Endothelial cell (in vitro differentiated cells): ENCODE measurements around the gene ASGR1. TPM values are rescaled to one million over a fixed set of nuclear protein-coding genes. Genes with fewer than 3 reads are reported as not detected.
A peak's percentile ranks its signal among the peaks of the same experiment; 100 is the strongest.

Experiments
- DNase-seq: peaks from one replicate; pipeline ENCODE4 v3.0.0; 2021; ENCODE audit warnings: low spot score
- H3K27ac Mint-ChIP-seq: one replicate; pipeline ENCODE4 v1.8.0; 2021; ENCODE audit warnings: mixed read lengths, inconsistent platforms; ENCODE audit not compliant: unreplicated experiment
- H3K27me3 Mint-ChIP-seq: one replicate; pipeline ENCODE4 v1.8.0; 2021; ENCODE audit warnings: mild to moderate bottlenecking, moderate library complexity, mixed read lengths, inconsistent platforms; ENCODE audit not compliant: unreplicated experiment
- H3K36me3 Mint-ChIP-seq: one replicate; pipeline ENCODE4 v1.8.0; 2021; ENCODE audit warnings: mild to moderate bottlenecking, low read depth, mixed read lengths, inconsistent platforms; ENCODE audit not compliant: unreplicated experiment
- H3K4me1 Mint-ChIP-seq: one replicate; pipeline ENCODE4 v1.8.0; 2021; ENCODE audit warnings: mild to moderate bottlenecking, mixed read lengths, inconsistent platforms; ENCODE audit not compliant: unreplicated experiment
- H3K4me3 Mint-ChIP-seq: one replicate; pipeline ENCODE4 v1.8.0; 2021; ENCODE audit warnings: mild to moderate bottlenecking, mixed read lengths, inconsistent platforms; ENCODE audit not compliant: unreplicated experiment
- H3K9me3 Mint-ChIP-seq: one replicate; pipeline ENCODE4 v1.8.0; 2021; ENCODE audit warnings: mixed read lengths, inconsistent platforms; ENCODE audit not compliant: unreplicated experiment
- long read RNA-seq: library from polyadenylated mRNA; unstranded; transcript quantifications from one replicate; pipeline ENCODE4 v2.0.0, GENCODE V29; 2020; ENCODE audit not compliant: unreplicated experiment
- total RNA-seq: library from RNA; stranded (reverse); fragmentation: NEBNext Ultra II Directional; extraction: Animal tissue kit (Norgen Biotek cat#: 25700); gene quantifications from one replicate; pipeline ENCODE4 v1.2.1, GENCODE V29; 2021; ENCODE audit not compliant: unreplicated experiment
- TF ChIP-seq, protein P1 (sequence below): fragments of 200-600 bp; sonication (generic); IDR thresholded peaks from one replicate; pipeline ENCODE4 v1.5.0; 2021; ENCODE audit warnings: antibody characterized with exemption; ENCODE audit not compliant: unreplicated experiment

ASGR1 gene, protein sequence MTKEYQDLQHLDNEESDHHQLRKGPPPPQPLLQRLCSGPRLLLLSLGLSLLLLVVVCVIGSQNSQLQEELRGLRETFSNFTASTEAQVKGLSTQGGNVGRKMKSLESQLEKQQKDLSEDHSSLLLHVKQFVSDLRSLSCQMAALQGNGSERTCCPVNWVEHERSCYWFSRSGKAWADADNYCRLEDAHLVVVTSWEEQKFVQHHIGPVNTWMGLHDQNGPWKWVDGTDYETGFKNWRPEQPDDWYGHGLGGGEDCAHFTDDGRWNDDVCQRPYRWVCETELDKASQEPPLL
- total RNA-seq: 23.9 TPM
- long read RNA-seq, partial matches to known transcripts: 16 of 23 reads
- long read RNA-seq, other reads (novel, unspliced or antisense): 6 of 23 reads

DNA sequence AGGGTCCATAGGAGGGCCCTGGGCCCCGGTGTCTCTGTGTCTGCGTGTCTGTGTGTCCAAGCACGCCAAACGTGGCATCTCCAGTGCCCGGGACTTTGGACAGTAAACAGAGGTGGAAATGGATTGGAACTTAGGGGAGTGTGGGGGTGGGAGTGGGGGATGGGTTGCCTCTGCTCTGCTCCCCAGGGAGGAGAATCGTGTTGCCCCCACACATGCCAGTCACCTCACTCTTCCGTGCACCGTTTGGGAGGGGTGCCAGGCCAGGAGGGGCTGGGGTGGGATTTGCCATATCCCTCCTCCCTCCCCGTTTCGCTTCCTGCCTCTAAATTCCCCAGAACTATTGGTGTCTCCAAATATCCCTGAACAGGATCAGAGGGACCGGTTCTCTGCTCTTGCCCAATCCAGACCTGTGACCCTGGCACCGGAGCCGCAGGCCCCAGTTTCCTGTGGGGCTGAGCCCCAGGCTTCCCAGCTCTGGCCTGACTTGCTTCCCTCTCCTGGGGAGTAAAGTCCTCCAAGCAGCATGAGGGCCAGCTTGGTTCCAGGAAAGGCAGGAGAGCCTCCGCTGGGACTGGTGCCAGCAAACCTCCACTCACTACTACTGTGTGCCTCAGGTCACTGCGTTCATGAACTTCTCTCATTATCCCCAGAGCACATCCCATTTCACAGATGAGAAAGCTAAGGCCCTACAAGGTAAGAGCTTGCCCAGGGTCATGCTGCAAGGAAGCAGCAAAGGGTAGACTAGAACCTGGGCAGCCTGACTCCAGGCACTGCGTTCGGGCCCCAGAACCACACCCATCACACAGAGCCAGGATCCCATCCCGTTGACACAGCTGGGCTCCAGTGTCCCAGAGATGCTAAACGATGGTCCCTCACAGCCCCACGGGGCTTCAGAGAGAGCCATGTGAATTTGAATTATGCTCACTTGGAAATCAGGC lies at the start of gene ASGR1:
ASGR1 (minus strand) TSS at position 54 of the 938 bp plus-strand sequence. CDS start 807 bp downstream, outside the sequence.
- Mint-ChIP-seq H3K27ac (peak within 1 kb of the TSS; percentile 95), H3K4me1 (peaks cover 9% of the 10 kb centered on the region), H3K36me3 (peaks cover 3% of the 10 kb centered on the region), H3K9me3 (no peaks in the 10 kb centered on the region), H3K27me3 (peaks cover 4% of the 10 kb centered on the region), H3K4me3 (no peak within 1 kb of the TSS)
- DNase-seq: no peak
- TF ChIP-seq, protein P1, sequence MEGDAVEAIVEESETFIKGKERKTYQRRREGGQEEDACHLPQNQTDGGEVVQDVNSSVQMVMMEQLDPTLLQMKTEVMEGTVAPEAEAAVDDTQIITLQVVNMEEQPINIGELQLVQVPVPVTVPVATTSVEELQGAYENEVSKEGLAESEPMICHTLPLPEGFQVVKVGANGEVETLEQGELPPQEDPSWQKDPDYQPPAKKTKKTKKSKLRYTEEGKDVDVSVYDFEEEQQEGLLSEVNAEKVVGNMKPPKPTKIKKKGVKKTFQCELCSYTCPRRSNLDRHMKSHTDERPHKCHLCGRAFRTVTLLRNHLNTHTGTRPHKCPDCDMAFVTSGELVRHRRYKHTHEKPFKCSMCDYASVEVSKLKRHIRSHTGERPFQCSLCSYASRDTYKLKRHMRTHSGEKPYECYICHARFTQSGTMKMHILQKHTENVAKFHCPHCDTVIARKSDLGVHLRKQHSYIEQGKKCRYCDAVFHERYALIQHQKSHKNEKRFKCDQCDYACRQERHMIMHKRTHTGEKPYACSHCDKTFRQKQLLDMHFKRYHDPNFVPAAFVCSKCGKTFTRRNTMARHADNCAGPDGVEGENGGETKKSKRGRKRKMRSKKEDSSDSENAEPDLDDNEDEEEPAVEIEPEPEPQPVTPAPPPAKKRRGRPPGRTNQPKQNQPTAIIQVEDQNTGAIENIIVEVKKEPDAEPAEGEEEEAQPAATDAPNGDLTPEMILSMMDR: no peak

DNA sequence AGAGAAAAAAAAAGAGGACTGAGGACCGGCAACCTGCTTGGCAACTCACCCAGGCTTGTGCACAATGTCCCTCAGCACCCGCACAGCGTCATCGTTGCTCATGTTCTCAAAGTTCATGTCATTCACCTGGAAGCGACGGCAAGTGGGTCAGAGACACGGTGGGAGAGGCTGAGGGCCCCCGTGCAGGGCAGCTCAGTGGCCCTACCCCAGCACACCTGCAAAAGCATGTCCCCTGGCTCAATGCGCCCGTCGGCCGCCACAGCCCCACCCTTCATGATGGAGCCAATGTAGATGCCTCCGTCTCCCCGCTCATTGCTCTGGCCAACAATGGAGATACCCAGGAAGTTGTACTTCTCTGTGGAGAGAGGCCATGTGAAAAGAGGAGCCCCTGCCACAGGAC lies 49.8 kb upstream of the ASGR1 start:
- Mint-ChIP-seq H3K36me3 (peaks cover 36% of the 10 kb centered on the region), H3K27me3 (peaks cover 20% of the 10 kb centered on the region), H3K9me3 (no peaks in the 10 kb centered on the region), H3K27ac (no peak overlapping the region), H3K4me3 (peak overlapping the region; percentile 25), H3K4me1 (peaks cover 17% of the 10 kb centered on the region)
- no peak for DNase-seq
- TF ChIP-seq, protein P1: no peak

DNA sequence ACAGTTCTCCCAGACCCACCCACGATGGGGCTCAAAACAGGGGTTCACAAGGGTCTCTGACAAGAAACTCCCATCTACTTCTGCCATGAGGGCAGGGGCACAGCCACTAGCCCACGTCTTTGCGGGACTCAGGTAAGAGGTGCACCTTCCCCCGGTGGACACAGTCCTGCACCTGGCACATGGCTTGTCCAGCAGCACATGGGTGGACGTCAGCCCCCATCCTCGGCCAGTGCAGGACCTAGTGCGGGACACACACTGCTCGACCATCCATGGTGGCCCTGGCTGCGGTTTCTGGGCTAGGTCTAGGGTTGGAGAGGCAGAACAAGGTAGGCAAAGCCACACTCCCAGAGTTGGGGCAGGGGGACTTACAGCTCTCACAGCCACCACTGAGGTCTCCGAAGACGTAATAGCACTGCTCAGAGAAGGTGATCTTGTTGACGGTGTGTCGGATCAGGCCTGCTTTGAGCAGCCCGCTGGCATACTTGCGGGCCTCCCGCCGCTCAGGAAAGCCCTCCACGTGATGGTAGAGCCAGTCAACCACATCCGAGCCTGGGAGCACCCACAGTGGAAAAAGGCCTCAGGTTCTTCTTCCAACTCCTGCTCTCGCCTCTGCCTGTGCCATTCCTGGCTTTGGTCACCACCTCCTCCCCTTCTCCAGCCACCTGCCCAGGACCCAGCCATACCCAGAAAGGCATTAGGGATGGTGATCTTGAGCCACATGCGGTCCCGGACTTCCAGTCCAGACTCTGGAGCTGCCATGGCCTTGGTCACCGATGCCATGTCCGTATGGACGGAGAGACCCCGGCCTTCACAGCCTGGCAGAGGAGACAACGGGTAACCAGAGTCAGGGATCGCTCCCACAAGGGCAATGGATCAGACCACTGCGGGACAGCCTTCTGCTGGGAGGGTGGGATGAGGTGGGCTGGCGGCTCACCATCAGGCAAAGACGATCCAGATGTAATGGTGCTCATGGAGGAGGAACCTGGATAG lies 47.8 kb upstream of the ASGR1 start:
- Mint-ChIP-seq H3K27me3 (peaks cover 22% of the 10 kb centered on the region), H3K4me1 (peaks cover 5% of the 10 kb centered on the region), H3K27ac (no peak overlapping the region), H3K4me3 (no peak overlapping the region), H3K36me3 (peaks cover 41% of the 10 kb centered on the region), H3K9me3 (no peaks in the 10 kb centered on the region)
- TF ChIP-seq, protein P1: no peak
- DNase-seq: no peak

- H3K27me3 Mint-ChIP-seq: peaks cover 25% of the 10 kb centered on the region
- H3K36me3 Mint-ChIP-seq: peaks cover 47% of the 10 kb centered on the region
- no peak overlapping the region for H3K4me3 Mint-ChIP-seq
- TF ChIP-seq, protein P1: no peak
- H3K27ac Mint-ChIP-seq: no peak overlapping the region
- no peaks in the 10 kb centered on the region for H3K9me3 Mint-ChIP-seq
- no peak for DNase-seq
- peaks cover 7% of the 10 kb centered on the region for H3K4me1 Mint-ChIP-seq
Observed at GRCh38 chr17:7225711-7226331, 46.7 kb upstream of the ASGR1 start.
